Measurements from ENCODE around the gene MS4A10.

MS4A10 gene

DNA sequence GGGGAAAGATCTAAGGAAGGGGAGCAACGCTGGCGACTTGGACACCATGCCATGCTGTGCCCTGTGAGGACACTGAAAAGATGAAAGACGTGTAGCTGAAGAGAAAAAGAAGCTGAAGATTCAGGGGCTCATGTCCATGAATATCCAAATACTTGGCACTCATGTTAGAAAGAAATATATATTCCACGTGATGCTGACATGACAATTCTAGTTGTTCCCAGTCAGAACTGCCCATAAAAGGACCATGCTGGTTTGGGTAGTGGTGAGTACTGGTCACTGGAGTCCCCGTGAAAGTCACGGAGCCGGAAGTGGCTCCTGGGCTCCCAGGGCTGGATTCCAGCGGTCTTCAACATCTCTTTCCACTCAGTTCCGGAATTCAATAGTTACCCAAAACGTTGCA, 18.6 kb upstream of the MS4A10 start:
- DNase-seq = no peak

DNA sequence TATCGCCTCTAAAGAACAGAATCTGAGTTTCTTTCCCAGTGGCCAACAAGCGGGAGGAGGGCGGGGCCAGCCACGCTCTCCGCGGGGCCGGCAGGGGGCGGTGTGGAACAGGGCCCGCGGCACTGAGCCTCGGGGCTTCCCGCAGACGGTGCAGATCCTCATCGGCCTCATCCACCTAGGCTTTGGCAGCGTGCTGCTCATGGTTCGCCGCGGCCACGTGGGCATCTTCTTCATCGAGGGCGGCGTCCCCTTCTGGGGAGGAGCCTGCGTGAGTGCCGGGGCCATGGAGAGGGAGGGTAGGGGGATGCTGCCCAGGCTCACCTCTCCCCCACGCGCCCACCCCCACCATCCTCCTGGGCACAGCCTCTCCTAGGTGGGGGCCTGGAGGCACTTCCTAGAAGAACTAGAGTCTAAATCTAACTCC, 17.7 kb upstream of the MS4A10 start:
- no peak for DNase-seq

DNA sequence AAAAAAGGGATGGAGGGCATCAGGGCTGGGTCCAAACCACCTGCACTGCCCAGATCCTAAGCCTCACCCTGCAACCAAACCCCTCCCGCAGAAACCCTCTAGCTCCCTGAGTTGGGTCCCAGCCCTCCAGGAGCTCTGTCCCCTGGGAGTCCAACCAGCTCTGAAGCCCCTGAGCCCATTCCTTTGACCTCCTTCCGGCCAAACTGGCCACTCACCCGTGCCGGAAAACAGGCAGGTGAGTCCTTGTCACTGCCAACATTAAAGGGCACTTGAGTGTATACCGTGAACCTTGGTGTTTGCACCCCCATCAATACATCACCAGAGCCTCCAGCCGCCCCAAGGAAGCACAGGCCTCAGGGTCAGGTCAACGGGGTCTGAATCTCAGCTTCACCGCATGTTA, 16.9 kb upstream of the MS4A10 start:
- no peak for DNase-seq

DNA sequence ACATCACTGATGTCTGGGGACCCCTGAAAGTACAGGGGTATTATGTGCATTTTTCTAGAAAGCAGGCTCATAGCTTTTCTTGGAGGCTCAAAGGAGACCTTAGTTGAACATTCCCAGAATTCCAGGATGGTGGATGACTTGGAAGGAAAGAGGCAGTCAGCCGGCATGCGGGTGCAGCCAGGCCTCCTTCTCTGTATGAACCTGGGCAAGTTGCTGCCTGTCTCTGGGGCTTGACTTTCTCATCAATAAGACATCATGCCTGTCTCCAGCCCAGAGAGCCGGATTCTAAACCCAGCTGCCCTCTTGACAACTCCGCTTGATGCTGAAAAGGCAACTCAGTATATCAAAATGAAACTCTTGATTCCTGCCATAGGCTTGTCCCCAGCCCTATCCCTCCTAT, 15.9 kb upstream of the MS4A10 start:
- no peak for DNase-seq

DNA sequence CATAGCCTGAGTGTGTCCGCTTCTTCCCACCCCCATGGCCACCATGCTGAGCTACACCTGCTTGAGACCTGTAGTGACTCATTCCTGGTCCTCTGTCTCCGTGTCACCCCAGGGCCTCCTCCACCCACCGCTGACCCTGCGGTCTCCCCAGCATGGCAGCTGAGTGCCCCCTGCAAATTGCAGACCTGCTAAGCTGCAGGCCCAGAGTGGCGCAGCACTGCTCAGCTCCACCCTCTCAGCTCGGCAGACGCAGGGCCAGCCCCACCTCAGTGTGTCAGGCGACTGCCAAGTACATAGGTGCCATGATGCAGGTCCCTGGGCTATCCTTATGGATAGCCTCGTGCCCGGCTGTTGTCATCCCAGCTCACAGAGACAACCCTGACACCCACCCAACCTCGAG, 15.3 kb upstream of the MS4A10 start:
- no peak for DNase-seq

DNA sequence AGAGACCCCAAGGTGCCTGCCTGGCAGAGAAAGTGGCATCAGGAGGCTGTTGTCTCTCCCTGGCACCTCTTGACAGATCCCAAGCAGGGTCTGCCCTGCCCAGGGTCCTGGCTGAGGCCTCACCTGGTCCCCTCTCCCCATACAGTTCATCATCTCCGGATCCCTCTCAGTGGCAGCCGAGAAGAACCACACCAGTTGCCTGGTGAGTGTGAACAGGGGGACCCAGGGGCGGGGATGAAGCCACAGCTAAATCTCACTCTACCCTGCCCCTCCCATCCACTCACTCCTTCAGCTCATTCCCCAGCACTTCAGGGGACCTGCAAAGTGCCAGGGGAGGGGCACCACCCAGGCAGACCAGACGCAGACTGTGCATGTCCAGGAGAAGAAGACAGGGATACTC, 14.0 kb upstream of the MS4A10 start:
- DNase-seq = no peak

DNA sequence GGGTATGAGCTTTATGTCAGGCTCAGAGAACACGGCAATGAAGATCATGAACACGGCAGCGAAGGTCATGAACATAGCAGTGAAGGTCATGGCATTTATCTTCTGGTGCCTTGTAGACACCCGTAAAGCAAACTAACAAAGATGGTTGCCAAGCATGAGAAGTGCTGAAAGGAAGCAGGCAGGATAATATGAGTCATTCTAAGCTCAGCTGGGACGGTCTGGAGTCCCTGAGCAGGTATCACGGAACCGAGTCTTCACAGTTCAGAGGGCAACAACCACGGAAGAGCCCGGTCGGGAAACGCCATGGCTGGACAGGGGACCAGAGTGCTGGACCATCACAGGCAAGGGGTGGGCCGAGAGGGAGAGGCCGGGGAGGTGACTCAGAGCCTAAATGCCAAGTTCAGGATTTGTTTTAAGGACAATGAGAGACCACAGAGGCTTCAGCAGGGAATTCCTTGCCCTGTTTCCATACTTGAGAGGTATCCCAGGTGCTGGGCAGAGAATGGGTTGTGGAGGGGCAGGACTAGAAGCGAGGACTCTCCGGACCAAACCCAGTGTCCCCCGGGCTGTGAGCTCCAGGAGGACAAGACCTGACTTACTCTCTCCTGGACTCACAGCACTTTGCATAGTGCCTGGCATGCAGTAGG, 13.1 kb upstream of the MS4A10 start:
- DNase-seq = no peak

DNA sequence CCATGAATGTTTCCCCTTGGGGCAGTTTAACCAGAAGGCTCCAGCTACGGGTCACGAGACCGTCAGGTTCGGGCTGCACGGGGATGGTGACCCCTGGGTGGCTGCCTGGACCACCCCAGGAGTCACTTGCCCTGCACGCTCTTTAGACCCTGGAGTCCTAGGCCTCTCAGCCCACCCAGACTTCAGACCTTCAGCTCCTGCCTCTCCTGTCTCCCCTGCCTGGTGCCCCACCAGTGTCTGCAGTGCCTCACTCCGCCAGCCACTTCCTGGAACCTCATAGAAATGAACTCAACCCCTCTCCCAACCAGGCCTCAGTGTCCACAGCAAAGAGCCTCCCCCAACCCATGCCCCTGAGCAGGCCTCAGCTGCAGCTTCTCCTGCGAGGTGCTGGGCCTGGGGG, 12.5 kb upstream of the MS4A10 start:
- no peak for DNase-seq

DNA sequence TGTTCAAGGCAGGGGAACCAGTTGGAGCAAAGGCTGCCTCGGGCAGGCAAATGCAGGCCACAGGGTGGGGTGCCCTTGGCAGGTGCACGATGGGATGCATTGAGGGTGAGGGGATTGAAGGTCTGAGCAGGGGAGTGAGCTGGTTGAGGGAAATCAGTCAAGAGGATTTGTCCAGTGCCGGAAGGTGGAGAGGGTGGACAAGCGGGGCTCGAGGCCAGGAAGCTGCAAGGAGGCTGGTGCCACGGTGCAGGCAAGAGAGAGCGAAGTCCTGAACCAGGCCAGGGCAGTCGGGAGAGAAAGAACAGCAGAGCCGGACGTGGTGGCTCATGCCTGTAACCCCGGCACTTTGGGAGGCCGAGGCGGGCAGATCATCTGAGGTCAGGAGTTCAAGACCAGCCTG, 10.4 kb upstream of the MS4A10 start:
- DNase-seq = no peak

DNA sequence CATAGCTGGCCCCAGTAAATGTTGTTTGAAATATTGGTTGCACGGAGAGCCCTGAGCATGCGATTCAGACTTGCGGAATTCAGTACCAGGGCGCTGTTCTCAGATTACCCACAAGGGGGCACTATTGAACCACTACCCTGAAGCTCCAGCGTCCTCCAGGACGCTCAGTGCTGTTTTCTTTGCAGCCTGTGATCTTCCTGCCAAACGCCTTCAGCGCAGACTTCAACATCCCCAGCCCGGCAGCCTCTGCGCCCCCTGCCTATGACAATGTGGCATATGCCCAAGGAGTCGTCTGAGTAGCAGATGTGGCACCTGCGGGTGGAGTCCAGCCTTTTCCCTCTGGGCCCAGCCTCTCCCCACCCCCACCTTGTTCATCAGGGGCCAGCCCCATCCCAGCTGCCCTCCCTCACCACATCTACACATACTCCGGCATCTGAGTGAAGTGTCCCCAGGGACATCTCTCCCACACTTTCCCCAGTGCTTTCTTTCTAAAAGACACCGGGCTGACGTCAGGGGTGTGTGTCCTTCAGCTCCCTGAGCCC, 9.6 kb upstream of the MS4A10 start:
- DNase-seq = peak; percentile 70

DNA sequence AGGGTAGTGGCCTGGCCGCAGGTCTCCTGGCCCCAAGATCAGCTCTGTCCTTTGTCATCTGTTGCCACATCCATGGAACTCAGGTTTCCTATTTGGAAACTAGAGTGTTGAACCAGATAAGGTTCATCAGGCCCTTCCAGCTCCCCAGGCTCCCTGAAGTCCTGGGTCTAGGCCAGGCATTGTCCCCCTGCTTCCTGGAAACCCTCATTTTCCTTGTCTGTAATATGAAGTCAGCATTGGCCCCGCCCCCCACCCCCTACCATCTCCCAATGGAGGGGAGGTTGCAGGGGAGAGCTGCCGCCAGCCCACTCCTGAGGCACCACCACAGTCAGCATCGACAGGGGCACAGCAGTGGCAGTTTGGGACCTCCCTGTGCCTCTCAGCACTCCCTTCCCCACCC, 9.0 kb upstream of the MS4A10 start:
- DNase-seq = no peak

DNA sequence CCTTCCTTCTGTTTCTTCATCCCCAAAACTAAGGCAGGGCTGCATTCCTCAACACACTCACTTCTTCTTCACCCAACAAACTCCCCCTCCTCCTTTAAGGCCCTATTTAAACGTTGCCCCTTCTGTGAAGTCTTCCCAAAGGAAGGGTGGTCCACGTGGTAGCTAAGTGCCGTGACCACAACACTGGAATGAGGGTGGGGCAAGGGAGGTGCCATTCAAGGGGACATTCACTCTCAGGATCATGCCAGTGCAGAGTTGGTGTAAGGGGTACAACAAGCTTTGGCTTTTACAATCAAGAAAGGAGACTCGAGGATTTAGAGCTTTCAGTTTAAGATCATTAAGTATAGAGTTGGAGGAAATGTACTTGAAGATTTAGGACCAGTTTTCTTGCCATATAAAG, 8.0 kb upstream of the MS4A10 start:
- DNase-seq = no peak

DNA sequence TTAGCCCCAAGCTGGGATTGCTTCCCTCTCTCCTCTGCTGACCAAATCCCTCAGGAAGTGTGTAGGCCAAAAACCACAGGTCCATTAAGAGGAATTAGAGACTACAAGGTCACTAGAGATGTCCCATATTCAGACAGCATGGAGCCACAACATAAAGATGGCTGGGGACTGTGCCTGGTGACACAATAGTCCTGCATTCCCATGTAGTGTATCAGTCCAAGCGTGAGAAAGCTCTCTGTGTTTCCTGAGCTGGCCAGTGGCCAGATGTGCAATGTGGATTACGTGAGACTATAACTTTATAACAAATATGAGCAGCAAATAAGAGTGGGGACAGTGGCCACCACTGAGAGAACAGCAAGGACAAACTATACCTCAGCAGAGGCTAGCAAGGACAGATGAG, 7.6 kb upstream of the MS4A10 start:
- no peak for DNase-seq

DNA sequence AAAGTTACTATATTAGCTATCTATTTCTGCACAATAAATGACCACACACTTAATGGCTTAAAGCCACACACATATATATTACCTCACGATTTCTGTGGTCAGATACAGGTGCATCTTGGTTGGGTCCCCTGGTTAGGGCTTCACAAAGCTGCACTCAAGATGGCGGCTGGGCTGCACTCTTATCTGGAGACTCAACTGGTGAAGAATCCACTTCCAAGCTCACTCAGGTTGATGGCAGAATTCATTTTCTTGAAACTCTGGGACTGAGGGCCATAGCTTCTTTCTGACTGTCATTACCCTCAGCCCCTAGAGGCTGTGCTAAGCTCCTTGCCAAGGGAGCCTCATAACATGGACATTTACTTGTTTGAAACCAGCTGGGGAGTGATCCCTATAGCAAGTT, 5.1 kb upstream of the MS4A10 start:
- DNase-seq = no peak

DNA sequence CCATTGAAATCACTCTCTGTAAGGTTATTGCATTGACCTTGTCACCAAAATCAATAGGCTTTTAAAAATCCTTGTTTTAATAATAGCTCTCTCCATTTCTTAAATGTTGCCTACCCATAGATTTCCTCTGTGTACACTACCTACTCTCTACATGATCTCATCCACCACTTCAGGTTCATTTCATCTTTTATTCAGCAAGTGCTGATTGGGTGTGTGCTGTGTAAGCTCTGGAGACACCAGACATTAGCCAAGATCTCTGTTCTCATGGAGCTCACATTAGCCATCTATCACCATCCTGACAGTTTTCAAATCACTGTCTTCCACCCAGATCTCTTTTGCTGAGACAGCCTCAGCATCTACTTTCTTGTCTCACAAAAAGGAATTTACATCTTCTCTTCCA, 4.4 kb upstream of the MS4A10 start:
- DNase-seq = no peak

DNA sequence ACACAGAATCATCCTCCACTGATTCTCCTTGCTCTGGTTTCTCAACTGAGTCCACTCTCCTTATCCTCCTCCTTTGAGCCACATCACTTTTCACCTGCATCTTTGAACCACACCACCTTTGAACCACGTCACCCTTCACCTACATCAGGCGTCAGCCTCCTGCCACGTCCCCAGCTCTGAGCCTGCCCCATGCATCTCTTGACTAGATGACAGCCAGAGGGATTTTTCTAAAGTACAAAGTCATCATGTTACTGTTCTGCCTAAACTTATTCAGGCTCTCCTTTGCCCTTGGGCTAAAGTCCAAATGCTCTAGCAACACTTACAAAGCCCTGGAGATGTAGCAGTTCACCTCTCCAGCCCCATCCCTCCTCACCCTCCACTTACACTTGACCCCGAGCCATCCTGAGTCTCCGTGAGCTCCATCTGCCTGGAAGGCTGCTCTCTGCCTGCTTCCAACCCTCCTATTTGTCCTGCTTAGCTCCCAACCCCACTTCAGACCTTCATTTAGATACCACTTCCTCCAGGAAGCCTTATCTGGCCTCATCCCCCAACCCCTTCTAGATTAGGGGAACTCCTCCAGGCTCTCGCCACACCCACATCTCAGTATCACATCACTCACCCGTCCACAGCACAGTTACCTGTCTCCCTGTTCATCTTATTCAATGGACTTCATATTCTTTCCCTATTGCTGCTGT, 3.7 kb upstream of the MS4A10 start:
- no peak for DNase-seq

DNA sequence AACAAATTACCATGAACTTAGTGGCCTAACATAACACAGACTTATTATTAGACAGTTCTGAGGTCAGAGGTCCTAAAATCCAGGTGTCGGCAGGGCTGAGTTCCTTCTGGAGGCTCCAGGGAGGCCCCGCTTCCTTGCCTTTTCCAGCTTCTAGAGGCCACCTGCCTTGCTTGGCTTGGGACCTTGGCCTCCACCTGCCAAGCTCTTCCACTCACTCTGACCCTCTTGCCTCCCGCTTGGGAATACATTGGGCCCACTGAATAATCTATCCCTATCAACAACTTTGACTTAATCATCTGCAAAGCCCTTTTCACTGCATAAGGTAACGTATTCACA, 3.2 kb upstream of the MS4A10 start:
- no peak for DNase-seq

DNA sequence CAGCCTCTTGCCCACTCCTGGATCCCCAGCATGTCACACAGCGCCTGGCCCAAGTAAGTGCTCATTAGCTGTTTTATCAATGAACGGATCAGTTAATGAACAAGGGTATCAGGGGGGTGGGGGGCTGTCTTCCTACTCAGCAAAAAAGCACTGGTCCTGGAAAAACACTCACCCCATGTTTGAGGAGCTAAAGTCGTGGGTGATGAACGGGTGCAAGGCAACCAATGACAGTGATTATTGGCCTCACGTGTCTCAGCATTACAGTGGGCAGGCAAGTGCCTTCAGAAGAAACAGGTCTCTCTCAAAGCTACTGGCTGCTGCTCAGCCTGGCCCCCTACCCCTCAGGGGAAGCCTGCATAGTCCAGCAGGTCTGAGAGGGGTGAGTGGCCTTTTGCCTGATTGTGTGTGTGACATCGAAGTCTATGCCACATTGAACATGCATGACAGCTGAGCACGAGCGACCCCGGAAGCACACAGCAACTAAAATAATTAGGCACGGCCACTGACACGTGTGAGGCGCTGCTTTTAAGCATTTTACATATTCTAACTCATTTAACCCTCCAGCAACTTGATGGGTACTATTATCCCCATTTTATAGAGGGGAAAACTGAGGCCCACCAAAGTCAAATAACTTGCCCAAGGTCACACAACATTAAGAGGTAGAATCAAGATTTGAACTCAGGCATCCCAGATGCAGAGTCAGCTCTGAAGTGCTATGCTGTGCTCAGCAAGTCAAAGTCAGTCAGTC, 2.6 kb upstream of the MS4A10 start:
- DNase-seq = no peak

DNA sequence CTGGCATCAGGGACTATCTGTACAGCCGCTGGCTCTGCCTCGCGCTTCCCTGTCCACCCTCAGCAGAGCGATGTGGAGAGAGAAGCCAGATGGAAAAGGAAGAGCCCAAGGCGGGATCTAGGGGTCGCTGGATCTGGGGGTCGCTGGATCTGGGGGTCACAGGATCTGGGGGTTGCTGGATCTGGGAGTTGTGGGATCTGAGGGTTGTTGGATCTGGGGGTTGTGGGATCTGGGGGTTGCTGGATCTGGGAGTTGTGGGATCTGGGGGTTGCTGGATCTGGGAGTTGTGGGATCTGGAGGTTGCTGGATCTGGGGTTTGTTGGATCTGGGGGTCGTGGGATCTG, 2.0 kb upstream of the MS4A10 start:
- DNase-seq = no peak

DNA sequence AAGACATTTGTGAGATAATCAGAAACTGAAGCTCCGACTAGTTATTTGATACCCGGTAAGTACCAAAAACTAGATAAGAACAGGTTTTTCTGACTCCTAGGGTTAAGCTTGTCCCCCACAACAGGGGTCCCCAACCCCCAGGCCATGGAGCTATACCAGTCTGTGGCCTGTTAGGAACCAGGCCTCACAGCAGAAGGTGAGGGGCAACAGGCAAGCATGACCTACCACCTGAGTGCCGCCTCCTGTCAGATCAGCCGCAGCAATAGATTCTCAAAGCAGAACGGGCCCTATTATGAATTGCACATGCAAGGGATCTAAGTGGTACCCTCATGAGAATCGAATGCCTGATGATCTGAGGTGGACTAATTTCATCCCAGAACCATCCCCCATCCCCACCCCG, 1.2 kb upstream of the MS4A10 start:
- DNase-seq = no peak

DNA sequence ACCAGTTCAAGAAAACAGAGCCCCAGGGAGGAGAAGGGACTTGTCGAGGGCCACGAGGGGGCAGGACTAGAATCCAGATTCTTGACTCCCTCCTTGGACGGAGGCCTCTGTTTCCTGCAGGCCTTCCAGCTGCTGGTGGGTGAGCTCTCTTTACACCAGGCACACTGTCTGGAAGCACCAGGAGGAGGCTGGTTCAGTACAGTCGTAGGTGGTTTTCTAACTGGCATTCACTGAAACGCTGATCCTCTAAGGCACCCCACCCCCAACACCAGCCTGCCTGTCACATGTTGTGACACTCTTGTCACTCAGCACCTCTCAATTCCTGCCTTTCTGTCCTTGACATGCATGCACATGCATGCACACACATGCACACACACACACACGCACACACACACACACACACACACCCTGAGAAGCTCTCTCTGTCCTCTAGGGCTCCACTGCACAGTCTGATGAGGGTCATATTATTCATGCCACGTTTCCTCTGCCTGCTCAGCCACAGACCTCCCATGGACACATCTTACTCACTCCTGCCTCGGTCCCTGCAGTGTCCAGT, 751 bp downstream of the MS4A10 start:
- no peak for DNase-seq

DNA sequence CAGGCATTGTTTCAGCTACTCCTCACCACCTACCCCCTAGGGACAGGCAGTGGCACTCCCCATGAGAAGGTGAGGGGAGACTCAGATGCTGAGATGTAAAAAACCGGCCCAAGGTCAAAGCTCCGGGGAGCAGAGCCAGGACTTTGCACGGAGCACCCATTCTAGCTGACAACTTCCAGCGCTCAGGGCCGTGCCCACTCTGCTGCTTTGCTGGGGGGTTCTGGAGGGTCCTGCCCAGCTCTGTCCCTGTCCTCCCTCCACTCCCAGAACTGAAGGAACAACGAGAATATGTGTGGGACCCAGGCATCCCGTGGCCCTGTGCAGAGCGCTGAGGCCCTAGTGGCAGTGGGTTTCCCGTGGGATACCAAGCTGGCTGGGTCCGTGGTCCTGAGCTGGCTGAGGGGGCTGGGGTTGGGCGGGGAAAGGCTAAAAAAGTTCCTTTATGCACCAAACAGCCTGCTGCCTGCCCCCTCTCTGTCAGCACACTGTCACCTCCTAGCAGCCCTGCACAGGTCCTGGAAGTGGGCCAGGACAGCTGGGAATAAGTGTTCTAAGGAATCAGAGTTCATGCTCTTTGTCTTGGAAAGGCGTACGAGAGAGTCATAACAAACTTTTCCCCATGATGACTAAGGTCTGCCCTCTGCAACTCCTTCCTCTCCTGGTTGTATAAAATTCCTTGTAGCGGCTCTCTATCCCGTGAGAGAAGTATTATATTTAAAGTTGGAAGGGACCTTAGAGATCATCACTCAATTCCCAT, 1.9 kb downstream of the MS4A10 start:
- no peak for DNase-seq

DNA sequence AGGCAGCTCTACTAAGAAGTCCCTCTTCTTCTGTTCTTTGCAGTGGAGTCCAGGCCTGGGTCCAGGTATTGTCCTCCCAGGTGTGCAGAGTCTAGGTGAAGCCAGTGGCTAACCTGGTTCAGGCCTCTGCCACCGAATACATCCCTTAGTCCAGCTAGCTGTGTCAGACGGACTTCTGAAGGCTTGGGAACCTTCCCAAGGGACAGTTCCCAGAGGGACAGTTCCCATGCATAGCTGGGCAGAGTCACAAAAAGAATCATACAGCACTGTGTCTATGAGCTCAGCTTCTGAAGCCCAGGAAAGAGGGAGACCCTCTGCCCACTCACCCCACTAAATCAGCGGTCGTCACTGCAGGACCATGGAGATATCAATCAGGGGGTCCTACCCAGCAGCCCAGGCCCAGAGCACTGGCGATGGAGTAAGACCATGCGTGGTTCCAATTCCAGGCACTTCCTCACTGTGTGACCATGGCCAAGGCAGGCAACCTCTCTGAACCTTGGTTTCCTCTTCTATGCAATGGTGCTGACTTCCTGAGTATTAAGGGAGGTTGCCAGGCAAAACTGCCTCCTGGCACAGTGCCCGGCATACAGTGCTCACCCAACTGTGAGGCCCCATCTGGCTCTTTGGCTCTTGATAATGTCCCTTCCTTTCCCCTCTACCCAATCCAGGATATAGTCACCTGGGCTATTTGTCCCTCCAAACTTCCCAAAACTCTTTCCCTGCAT, 3.4 kb downstream of the MS4A10 start:
- DNase-seq = no peak
